Occipital lobe (tissue), 2 donors: ENCODE measurements around the gene YPEL1. TPM values are rescaled to one million over a fixed set of nuclear protein-coding genes. Genes with fewer than 3 reads are reported as not detected.

Experiments used
- DNase-seq: peaks from one replicate; lab custom pipeline; 2025; lab: John Stamatoyannopoulos, UW
- total RNA-seq: library from RNA; depleted of rRNA; stranded (reverse); fragments of >200 nt; gene quantifications from one replicate; pipeline ENCODE4 v1.2.3, GENCODE V29; 2014

Gene YPEL1
- 99.2 TPM for total RNA-seq

- peak; percentile 97 for DNase-seq
These were observed at the start of gene YPEL1 for GRCh38 chr22:21735200-21736083. Gene YPEL1 (minus strand): TSS chr22:21735794. CDS start chr22:21710744, 25,050 bp downstream.

GRCh38 chr22:21780259-21780658 lies 44.7 kb upstream of the YPEL1 start:
- DNase-seq: no peak

GRCh38 chr22:21779444-21779843 lies 43.9 kb upstream of the YPEL1 start:
- DNase-seq: no peak

- no peak for DNase-seq
These were observed 43.2 kb upstream of the YPEL1 start for GRCh38 chr22:21778705-21779363.

GRCh38 chr22:21771631-21771976 lies 36.0 kb upstream of the YPEL1 start:
- no peak for DNase-seq

- no peak for DNase-seq
These were observed 32.8 kb upstream of the YPEL1 start for GRCh38 chr22:21768435-21768834.

GRCh38 chr22:21766691-21767462 lies 31.3 kb upstream of the YPEL1 start:
- no peak for DNase-seq

GRCh38 chr22:21765909-21766529 lies 30.4 kb upstream of the YPEL1 start:
- no peak for DNase-seq

GRCh38 chr22:21764038-21764804 lies 28.6 kb upstream of the YPEL1 start:
- DNase-seq: no peak

GRCh38 chr22:21762712-21763581 lies 27.4 kb upstream of the YPEL1 start:
- DNase-seq: no peak

- no peak for DNase-seq
These were observed 26.5 kb upstream of the YPEL1 start for GRCh38 chr22:21761994-21762680.

GRCh38 chr22:21761086-21761485 lies 25.5 kb upstream of the YPEL1 start:
- DNase-seq: no peak

GRCh38 chr22:21760640-21761039 lies 25.0 kb upstream of the YPEL1 start:
- DNase-seq: no peak

GRCh38 chr22:21759646-21760376 lies 24.2 kb upstream of the YPEL1 start:
- DNase-seq: no peak

GRCh38 chr22:21759093-21759492 lies 23.5 kb upstream of the YPEL1 start:
- DNase-seq: no peak

GRCh38 chr22:21758091-21758864 lies 22.7 kb upstream of the YPEL1 start:
- DNase-seq: no peak

GRCh38 chr22:21755851-21756284 lies 20.3 kb upstream of the YPEL1 start:
- DNase-seq: no peak

- DNase-seq: no peak
These were observed 18.9 kb upstream of the YPEL1 start for GRCh38 chr22:21754523-21754922.
